CD14-positive monocyte (primary cell): ENCODE measurements around the gene NVL. TPM values are rescaled to one million over a fixed set of nuclear protein-coding genes. Genes with fewer than 3 reads are reported as not detected.

Source experiments
- DNase-seq, 3 donors: peaks; one replicate each; pipeline ENCODE4 v3.0.0-alpha.2; 2011 to 2022
- H2AFZ ChIP-seq: 2 replicates; pipeline ENCODE4 v1.6.0; 2012; ENCODE audit warnings: mild to moderate bottlenecking, low read depth, low read length, inconsistent platforms; ENCODE audit not compliant: insufficient read depth, poor library complexity, severe bottlenecking
- H3K27ac ChIP-seq, 2 donors: 1 replicate in 1 of 2; 2 replicates in 1 of 2; pipeline ENCODE4 v1.5.1; 2012 to 2013; ENCODE audit warnings: low read length in 2 of 2, control low read depth in 1 of 2, inconsistent platforms in 1 of 2, low read depth in 1 of 2, mild to moderate bottlenecking in 1 of 2
- H3K27me3 ChIP-seq, 2 donors: one replicate each; pipeline versions ENCODE4 v1.6.0 to v1.6.1; 2011 to 2013; ENCODE audit warnings: low read length in 2 of 2; ENCODE audit not compliant: control insufficient read depth in 2 of 2, insufficient read depth in 2 of 2
- H3K36me3 ChIP-seq, 2 donors: replicated peaks in 1 of 2; 1 replicate in 1 of 2; 2 replicates in 1 of 2; pipeline versions ENCODE4 v1.5.1 to v1.6.1; 2012 to 2013; ENCODE audit warnings: low read length in 2 of 2, control low read depth in 1 of 2, inconsistent platforms in 1 of 2, mild to moderate bottlenecking in 1 of 2; ENCODE audit not compliant: insufficient read depth in 2 of 2, control insufficient read depth in 1 of 2
- H3K4me1 ChIP-seq, 2 donors: 1 replicate in 1 of 2; 2 replicates in 1 of 2; pipeline versions ENCODE4 v1.5.1 to v1.6.1; 2012 to 2013; ENCODE audit warnings: low read length in 2 of 2, control low read depth in 1 of 2, inconsistent platforms in 1 of 2, mild to moderate bottlenecking in 1 of 2, moderate library complexity in 1 of 2; ENCODE audit not compliant: insufficient read depth in 2 of 2, control insufficient read depth in 1 of 2
- H3K4me2 ChIP-seq: replicated peaks from 2 replicates; pipeline ENCODE3; 2012; ENCODE audit warnings: low read length, moderate library complexity, mild to moderate bottlenecking; ENCODE audit not compliant: poor library complexity, severe bottlenecking; ENCODE audit errors: extremely low read depth
- H3K4me3 ChIP-seq, 3 experiments: fragments of 200-600 bp in 1 of 3; sonication (generic) in 1 of 3; replicated peaks in 1 of 3; 1 replicate in 2 of 3; 2 replicates in 1 of 3; pipeline ENCODE4 v1.5.1; 2011 to 2013; ENCODE audit warnings: low read length in 3 of 3, mild to moderate bottlenecking in 3 of 3, control low read depth in 2 of 3, low read depth in 2 of 3, inconsistent platforms in 1 of 3, moderate library complexity in 1 of 3
- H3K79me2 ChIP-seq: 2 replicates; pipeline ENCODE4 v1.6.0; 2012; ENCODE audit warnings: mild to moderate bottlenecking, control low read depth, inconsistent platforms, low read length, moderate library complexity; ENCODE audit not compliant: insufficient read depth
- H3K9ac ChIP-seq: 2 replicates; pipeline ENCODE4 v1.6.0; 2017; ENCODE audit warnings: low read length, mild to moderate bottlenecking; ENCODE audit not compliant: insufficient read depth, poor library complexity, severe bottlenecking
- H3K9me3 ChIP-seq, 2 donors: replicated peaks in 1 of 2; 1 replicate in 1 of 2; 2 replicates in 1 of 2; pipeline versions ENCODE4 v1.5.1 to v1.6.1; 2012 to 2013; ENCODE audit warnings: low read length in 2 of 2, control low read depth in 1 of 2; ENCODE audit not compliant: control insufficient read depth in 1 of 2, insufficient read depth in 1 of 2
- H4K20me1 ChIP-seq: 2 replicates; pipeline ENCODE4 v1.6.0; 2012; ENCODE audit warnings: mild to moderate bottlenecking, low read length, control low read depth, moderate library complexity; ENCODE audit not compliant: insufficient read depth
- H3K27ac Mint-ChIP-seq, 7 donors: one replicate each; pipeline ENCODE4 v1.8.0; 2020; ENCODE audit warnings: mild to moderate bottlenecking in 7 of 7, mixed read lengths in 7 of 7, moderate library complexity in 6 of 7, inconsistent platforms in 2 of 7
- H3K27me3 Mint-ChIP-seq, 3 donors: one replicate each; pipeline ENCODE4 v1.8.0; 2021 to 2022; ENCODE audit warnings: low read depth in 3 of 3, mild to moderate bottlenecking in 3 of 3, mixed read lengths in 3 of 3, moderate library complexity in 3 of 3, inconsistent platforms in 1 of 3
- H3K36me3 Mint-ChIP-seq, 2 donors: one replicate each; pipeline ENCODE4 v1.8.0; 2020; ENCODE audit warnings: mixed read lengths in 2 of 2, inconsistent platforms in 1 of 2, mild to moderate bottlenecking in 1 of 2
- H3K4me1 Mint-ChIP-seq: one replicate; pipeline ENCODE4 v1.8.0; 2020; ENCODE audit warnings: mild to moderate bottlenecking, mixed read lengths
- H3K4me3 Mint-ChIP-seq, 2 donors: one replicate each; pipeline ENCODE4 v1.8.0; 2020; ENCODE audit warnings: mild to moderate bottlenecking in 2 of 2, mixed read lengths in 2 of 2, moderate library complexity in 1 of 2
- H3K9me3 Mint-ChIP-seq, 7 donors: one replicate each; pipeline ENCODE4 v1.8.0; 2020 to 2022; ENCODE audit warnings: mixed read lengths in 7 of 7, mild to moderate bottlenecking in 6 of 7, moderate library complexity in 6 of 7, inconsistent platforms in 2 of 7
- WGBS: methylation state at CpG from one replicate; pipeline ENCODE4 v1.1.5; 2013; ENCODE audit warnings: missing lambda C conversion rate; ENCODE audit not compliant: insufficient coverage; 5-methylcytosine and 5-hydroxymethylcytosine counted together
- intact Hi-C, 2 donors: fragments of 100-400 bp; cut with micrococcal nuclease; formaldehyde crosslinking; loops; one replicate each; pipeline versions ENCODE4 v1.15.0 to v1.15.1; 2023
- polyA plus RNA-seq, 3 donors: library from polyadenylated mRNA; depleted of rRNA in 1 of 3; unstranded in 2 of 3; stranded (reverse) in 1 of 3; fragments of 300-500 nt in 2 of 3; fragments of >200 nt in 1 of 3; fragmentation: Illumina TruSeq in 2 of 3; gene quantifications; 1 replicate in 2 of 3; 2 replicates in 1 of 3; pipeline ENCODE4 v1.2.3, GENCODE V29; 2012 to 2021
- TF ChIP-seq, protein P1 (sequence below): fragments of 200-600 bp; IDR thresholded peaks from one replicate; pipeline ENCODE4 v1.8.0; 2022; ENCODE audit warnings: antibody characterized with exemption, mild to moderate bottlenecking

NVL gene
- polyA plus RNA-seq, 3 donors = 8.4 to 12.6 (median 9.6) TPM

DNA sequence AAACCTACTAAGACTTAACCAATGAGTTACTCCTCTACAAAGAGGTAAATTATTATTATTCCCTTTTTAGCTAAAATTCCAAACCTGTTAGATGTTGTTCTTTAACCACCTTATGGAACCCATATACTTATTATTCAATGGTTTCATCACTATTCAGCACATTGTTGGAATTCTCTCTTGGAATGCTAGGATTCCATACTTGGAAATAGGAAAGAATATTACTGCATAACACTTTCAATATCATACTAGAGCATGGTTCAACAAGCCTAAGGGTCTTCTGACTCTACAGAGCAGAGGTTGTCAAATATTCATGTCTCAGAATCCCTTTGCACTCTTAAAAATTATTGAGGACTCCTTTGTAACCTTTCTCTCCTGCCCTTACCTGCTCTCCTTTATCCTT lies 77.5 kb downstream of the NVL start:
- Mint-ChIP-seq H3K27me3 (peaks cover 0 to 2% (median 0%) of the 10 kb centered on the region in 3 donors), H3K27ac (no peak overlapping the region), H3K4me3 (no peak overlapping the region), H3K4me1 (no peaks in the 10 kb centered on the region), H3K36me3 (peaks cover 30 to 55% of the 10 kb centered on the region in 2 donors), H3K9me3 (no peaks in the 10 kb centered on the region)
- Histone ChIP-seq H2AFZ (no peak overlapping the region), H3K9ac (no peak overlapping the region), H3K4me3 (no peak overlapping the region), H3K9me3 (no peaks in the 10 kb centered on the region), H3K36me3 (peaks cover 17% of the 10 kb centered on the region in 2 donors), H3K4me2 (no peak overlapping the region), H3K27me3 (no peaks in the 10 kb centered on the region), H3K79me2 (no peaks in the 10 kb centered on the region), H4K20me1 (no peaks in the 10 kb centered on the region), H3K4me1 (no peaks in the 10 kb centered on the region), H3K27ac (no peak overlapping the region)
- intact Hi-C loops = no loop called here
- TF ChIP-seq, protein P1, sequence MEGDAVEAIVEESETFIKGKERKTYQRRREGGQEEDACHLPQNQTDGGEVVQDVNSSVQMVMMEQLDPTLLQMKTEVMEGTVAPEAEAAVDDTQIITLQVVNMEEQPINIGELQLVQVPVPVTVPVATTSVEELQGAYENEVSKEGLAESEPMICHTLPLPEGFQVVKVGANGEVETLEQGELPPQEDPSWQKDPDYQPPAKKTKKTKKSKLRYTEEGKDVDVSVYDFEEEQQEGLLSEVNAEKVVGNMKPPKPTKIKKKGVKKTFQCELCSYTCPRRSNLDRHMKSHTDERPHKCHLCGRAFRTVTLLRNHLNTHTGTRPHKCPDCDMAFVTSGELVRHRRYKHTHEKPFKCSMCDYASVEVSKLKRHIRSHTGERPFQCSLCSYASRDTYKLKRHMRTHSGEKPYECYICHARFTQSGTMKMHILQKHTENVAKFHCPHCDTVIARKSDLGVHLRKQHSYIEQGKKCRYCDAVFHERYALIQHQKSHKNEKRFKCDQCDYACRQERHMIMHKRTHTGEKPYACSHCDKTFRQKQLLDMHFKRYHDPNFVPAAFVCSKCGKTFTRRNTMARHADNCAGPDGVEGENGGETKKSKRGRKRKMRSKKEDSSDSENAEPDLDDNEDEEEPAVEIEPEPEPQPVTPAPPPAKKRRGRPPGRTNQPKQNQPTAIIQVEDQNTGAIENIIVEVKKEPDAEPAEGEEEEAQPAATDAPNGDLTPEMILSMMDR = no peak
- DNase-seq = no peak

DNA sequence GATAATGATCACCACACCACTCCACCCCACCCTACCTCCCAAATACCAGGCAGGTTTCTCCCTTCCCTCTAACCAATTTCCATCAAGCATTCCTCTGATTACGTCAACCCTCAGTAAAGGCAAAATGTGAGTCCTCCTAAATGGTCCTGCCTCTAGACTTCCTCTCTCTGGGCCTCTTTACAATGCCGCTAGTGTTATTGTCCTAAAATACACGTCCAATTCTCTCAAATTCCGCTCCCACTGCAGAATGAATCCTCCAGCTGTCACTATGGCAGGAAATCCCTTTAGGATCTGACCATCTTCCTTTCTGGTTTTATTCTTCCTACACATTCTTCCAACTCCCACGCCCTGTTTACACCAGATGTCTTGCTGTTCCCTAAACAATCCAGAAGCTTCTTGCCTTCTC lies 78.2 kb downstream of the NVL start:
- no peaks in the 10 kb centered on the region for H4K20me1 ChIP-seq
- H3K27ac ChIP-seq = no peak overlapping the region
- Mint-ChIP-seq H3K27me3 (peaks cover 0 to 2% (median 0%) of the 10 kb centered on the region in 3 donors), H3K4me1 (no peaks in the 10 kb centered on the region), H3K27ac (peak overlapping the region in 3 of 7 donors; percentile 13 to 30 (median 18)), H3K4me3 (no peak overlapping the region), H3K36me3 (peaks cover 26 to 53% of the 10 kb centered on the region in 2 donors), H3K9me3 (no peaks in the 10 kb centered on the region)
- intact Hi-C loops = no loop called here
- H3K9me3 ChIP-seq = no peaks in the 10 kb centered on the region
- H2AFZ ChIP-seq = no peak overlapping the region
- WGBS = 98% methylated on average over 5 of the region's 5 CpGs
- no peaks in the 10 kb centered on the region for H3K4me1 ChIP-seq
- DNase-seq = no peak
- H3K9ac ChIP-seq = no peak overlapping the region
- no peaks in the 10 kb centered on the region for H3K27me3 ChIP-seq
- H3K36me3 ChIP-seq = peaks cover 17% of the 10 kb centered on the region in 2 donors
- H3K79me2 ChIP-seq = no peaks in the 10 kb centered on the region
- no peak overlapping the region for H3K4me2 ChIP-seq
- TF ChIP-seq, protein P1 = no peak
- H3K4me3 ChIP-seq = no peak overlapping the region
